ENCODE results near the gene KCNIP3.

Gene KCNIP3

GRCh38 chr2:95314964-95315611 lies 17.9 kb downstream of the KCNIP3 start:
- 74 to 76% methylated on average over 14 to 16 of the region's 16 CpGs for WGBS, 2 experiments (ENCODE audit: insufficient coverage in 2 of 2)
- peaks cover 9% of the 10 kb centered on the region for H3K4me1 ChIP-seq (ENCODE audit: control insufficient read depth, insufficient read depth, low read length, poor library complexity, severe bottlenecking)
- no peak overlapping the region for H3K4me3 ChIP-seq (ENCODE audit: extremely low read depth, insufficient read depth, low read length, poor library complexity, severe bottlenecking)
- no peak overlapping the region for H3K27ac ChIP-seq (ENCODE audit: low read depth, low read length, severe bottlenecking)
- H3K36me3 ChIP-seq (ENCODE audit: control insufficient read depth, insufficient read depth, low read length) = no peaks in the 10 kb centered on the region
- H3K9me3 ChIP-seq (ENCODE audit: control insufficient read depth, low read length) = no peaks in the 10 kb centered on the region

GRCh38 chr2:95315801-95316411 lies 18.8 kb downstream of the KCNIP3 start:
- H3K27ac ChIP-seq (ENCODE audit: low read depth, low read length, severe bottlenecking) = no peak overlapping the region
- H3K4me1 ChIP-seq (ENCODE audit: control insufficient read depth, insufficient read depth, low read length, poor library complexity, severe bottlenecking) = peaks cover 9% of the 10 kb centered on the region
- H3K4me3 ChIP-seq (ENCODE audit: extremely low read depth, insufficient read depth, low read length, poor library complexity, severe bottlenecking) = no peak overlapping the region
- 94% methylated on average over 16 to 18 of the region's 19 CpGs for WGBS, 2 experiments (ENCODE audit: insufficient coverage in 2 of 2)
- no peaks in the 10 kb centered on the region for H3K36me3 ChIP-seq (ENCODE audit: control insufficient read depth, insufficient read depth, low read length)
- no peaks in the 10 kb centered on the region for H3K9me3 ChIP-seq (ENCODE audit: control insufficient read depth, low read length)

GRCh38 chr2:95316466-95317122 lies 19.4 kb downstream of the KCNIP3 start:
- no peak overlapping the region for H3K27ac ChIP-seq (ENCODE audit: low read depth, low read length, severe bottlenecking)
- 89 to 93% methylated on average over 6 to 7 of the region's 8 CpGs for WGBS, 2 experiments (ENCODE audit: insufficient coverage in 2 of 2)
- H3K36me3 ChIP-seq (ENCODE audit: control insufficient read depth, insufficient read depth, low read length) = no peaks in the 10 kb centered on the region
- H3K4me3 ChIP-seq (ENCODE audit: extremely low read depth, insufficient read depth, low read length, poor library complexity, severe bottlenecking) = no peak overlapping the region
- H3K9me3 ChIP-seq (ENCODE audit: control insufficient read depth, low read length) = no peaks in the 10 kb centered on the region
- peaks cover 9% of the 10 kb centered on the region for H3K4me1 ChIP-seq (ENCODE audit: control insufficient read depth, insufficient read depth, low read length, poor library complexity, severe bottlenecking)

- no peaks in the 10 kb centered on the region for H3K36me3 ChIP-seq (ENCODE audit: control insufficient read depth, insufficient read depth, low read length)
- no peak overlapping the region for H3K27ac ChIP-seq (ENCODE audit: low read depth, low read length, severe bottlenecking)
- H3K4me1 ChIP-seq (ENCODE audit: control insufficient read depth, insufficient read depth, low read length, poor library complexity, severe bottlenecking) = peaks cover 9% of the 10 kb centered on the region
- no peak overlapping the region for H3K4me3 ChIP-seq (ENCODE audit: extremely low read depth, insufficient read depth, low read length, poor library complexity, severe bottlenecking)
- H3K9me3 ChIP-seq (ENCODE audit: control insufficient read depth, low read length) = no peaks in the 10 kb centered on the region
- whole genome bisulfite sequencing, 2 experiments (ENCODE audit: insufficient coverage in 2 of 2) = 45 to 63% methylated on average over 3 to 4 of the region's 6 CpGs
Measured at GRCh38 chr2:95317123-95317500, 20.0 kb downstream of the KCNIP3 start.

- H3K4me3 ChIP-seq (ENCODE audit: extremely low read depth, insufficient read depth, low read length, poor library complexity, severe bottlenecking) = no peak overlapping the region
- WGBS, 2 experiments (ENCODE audit: insufficient coverage in 2 of 2) = 88 to 96% methylated on average over 5 to 7 of the region's 12 CpGs
- no peaks in the 10 kb centered on the region for H3K9me3 ChIP-seq (ENCODE audit: control insufficient read depth, low read length)
- H3K27ac ChIP-seq (ENCODE audit: low read depth, low read length, severe bottlenecking) = no peak overlapping the region
- H3K4me1 ChIP-seq (ENCODE audit: control insufficient read depth, insufficient read depth, low read length, poor library complexity, severe bottlenecking) = peaks cover 9% of the 10 kb centered on the region
- H3K36me3 ChIP-seq (ENCODE audit: control insufficient read depth, insufficient read depth, low read length) = no peaks in the 10 kb centered on the region
Measured at GRCh38 chr2:95317665-95318425, 20.7 kb downstream of the KCNIP3 start.

GRCh38 chr2:95318431-95319220 lies 21.5 kb downstream of the KCNIP3 start:
- no peak overlapping the region for H3K4me3 ChIP-seq (ENCODE audit: extremely low read depth, insufficient read depth, low read length, poor library complexity, severe bottlenecking)
- 85 to 92% methylated on average over 8 to 9 of the region's 13 CpGs for WGBS, 2 experiments (ENCODE audit: insufficient coverage in 2 of 2)
- H3K4me1 ChIP-seq (ENCODE audit: control insufficient read depth, insufficient read depth, low read length, poor library complexity, severe bottlenecking) = peaks cover 9% of the 10 kb centered on the region
- H3K36me3 ChIP-seq (ENCODE audit: control insufficient read depth, insufficient read depth, low read length) = no peaks in the 10 kb centered on the region
- no peak overlapping the region for H3K27ac ChIP-seq (ENCODE audit: low read depth, low read length, severe bottlenecking)
- H3K9me3 ChIP-seq (ENCODE audit: control insufficient read depth, low read length) = no peaks in the 10 kb centered on the region

- H3K4me1 ChIP-seq (ENCODE audit: control insufficient read depth, insufficient read depth, low read length, poor library complexity, severe bottlenecking) = peaks cover 9% of the 10 kb centered on the region
- H3K27ac ChIP-seq (ENCODE audit: low read depth, low read length, severe bottlenecking) = no peak overlapping the region
- H3K4me3 ChIP-seq (ENCODE audit: extremely low read depth, insufficient read depth, low read length, poor library complexity, severe bottlenecking) = no peak overlapping the region
- 91 to 93% methylated on average over 20 to 23 of the region's 23 CpGs for WGBS, 2 experiments (ENCODE audit: insufficient coverage in 2 of 2)
- H3K36me3 ChIP-seq (ENCODE audit: control insufficient read depth, insufficient read depth, low read length) = no peaks in the 10 kb centered on the region
- H3K9me3 ChIP-seq (ENCODE audit: control insufficient read depth, low read length) = no peaks in the 10 kb centered on the region
Measured at GRCh38 chr2:95319481-95320343, 22.6 kb downstream of the KCNIP3 start.

- Histone ChIP-seq H3K9me3 (ENCODE audit: control insufficient read depth, low read length) (no peaks in the 10 kb centered on the region), H3K27ac (ENCODE audit: low read depth, low read length, severe bottlenecking) (no peak overlapping the region), H3K4me1 (ENCODE audit: control insufficient read depth, insufficient read depth, low read length, poor library complexity, severe bottlenecking) (peaks cover 9% of the 10 kb centered on the region), H3K36me3 (ENCODE audit: control insufficient read depth, insufficient read depth, low read length) (no peaks in the 10 kb centered on the region), H3K4me3 (ENCODE audit: extremely low read depth, insufficient read depth, low read length, poor library complexity, severe bottlenecking) (no peak overlapping the region)
- WGBS, 2 experiments (ENCODE audit: insufficient coverage in 2 of 2) = 83 to 89% methylated on average over 3 to 4 of the region's 11 CpGs
Measured at GRCh38 chr2:95320344-95320712, 23.2 kb downstream of the KCNIP3 start.

GRCh38 chr2:95320986-95321767 lies 24.0 kb downstream of the KCNIP3 start:
- no peaks in the 10 kb centered on the region for H3K9me3 ChIP-seq (ENCODE audit: control insufficient read depth, low read length)
- H3K27ac ChIP-seq (ENCODE audit: low read depth, low read length, severe bottlenecking) = no peak overlapping the region
- peaks cover 9% of the 10 kb centered on the region for H3K4me1 ChIP-seq (ENCODE audit: control insufficient read depth, insufficient read depth, low read length, poor library complexity, severe bottlenecking)
- no peaks in the 10 kb centered on the region for H3K36me3 ChIP-seq (ENCODE audit: control insufficient read depth, insufficient read depth, low read length)
- WGBS, 2 experiments (ENCODE audit: insufficient coverage in 2 of 2) = 93 to 94% methylated on average over 12 to 17 of the region's 18 CpGs
- H3K4me3 ChIP-seq (ENCODE audit: extremely low read depth, insufficient read depth, low read length, poor library complexity, severe bottlenecking) = no peak overlapping the region

All from mesodermal cell (in vitro differentiated cells).